Astrocyte of the cerebellum (primary cell): ENCODE results near the gene TFF1.

Experiments used
- DNase-seq: peaks from one replicate; pipeline ENCODE4 v3.0.0-alpha.2; 2011; ENCODE audit warnings: low read depth
- H3K4me3 ChIP-seq: 2 replicates; pipeline ENCODE4 v1.5.1; 2011; ENCODE audit warnings: mild to moderate bottlenecking, low read depth, low read length, moderate library complexity
- in situ Hi-C: cut with HindIII; loops from 2 replicates; pipeline ENCODE4 v1.10.0; 2017; ENCODE audit warnings: low sequenced_read_pairs
- TF ChIP-seq, protein P1 (sequence below): IDR thresholded peaks from 2 replicates; pipeline ENCODE4 v1.5.1; 2012; ENCODE audit warnings: low read length, low read depth, moderate library complexity, mild to moderate bottlenecking; ENCODE audit errors: missing control alignments

Gene TFF1

DNA sequence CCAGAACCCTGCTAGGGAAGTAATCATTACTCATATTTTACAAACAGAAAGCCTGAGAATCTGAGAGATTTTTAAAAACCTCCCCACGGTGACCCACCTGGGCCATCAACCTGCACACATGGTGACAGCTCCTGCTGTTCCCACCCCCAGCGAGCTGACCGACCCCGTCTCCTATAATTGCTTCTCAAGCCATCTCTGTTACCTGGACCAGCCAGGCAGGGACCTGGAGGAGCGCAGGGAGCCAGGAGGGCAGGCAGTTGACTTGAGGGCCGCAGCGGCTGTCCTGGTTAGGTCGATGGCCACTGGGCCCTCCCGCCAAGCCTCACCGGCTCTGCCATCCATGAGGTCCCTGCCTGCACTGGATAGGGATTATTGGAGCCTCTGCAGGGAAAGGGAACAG lies 23.2 kb downstream of the TFF1 start:
- in situ Hi-C loops = no loop called here
- no peak for DNase-seq

DNA sequence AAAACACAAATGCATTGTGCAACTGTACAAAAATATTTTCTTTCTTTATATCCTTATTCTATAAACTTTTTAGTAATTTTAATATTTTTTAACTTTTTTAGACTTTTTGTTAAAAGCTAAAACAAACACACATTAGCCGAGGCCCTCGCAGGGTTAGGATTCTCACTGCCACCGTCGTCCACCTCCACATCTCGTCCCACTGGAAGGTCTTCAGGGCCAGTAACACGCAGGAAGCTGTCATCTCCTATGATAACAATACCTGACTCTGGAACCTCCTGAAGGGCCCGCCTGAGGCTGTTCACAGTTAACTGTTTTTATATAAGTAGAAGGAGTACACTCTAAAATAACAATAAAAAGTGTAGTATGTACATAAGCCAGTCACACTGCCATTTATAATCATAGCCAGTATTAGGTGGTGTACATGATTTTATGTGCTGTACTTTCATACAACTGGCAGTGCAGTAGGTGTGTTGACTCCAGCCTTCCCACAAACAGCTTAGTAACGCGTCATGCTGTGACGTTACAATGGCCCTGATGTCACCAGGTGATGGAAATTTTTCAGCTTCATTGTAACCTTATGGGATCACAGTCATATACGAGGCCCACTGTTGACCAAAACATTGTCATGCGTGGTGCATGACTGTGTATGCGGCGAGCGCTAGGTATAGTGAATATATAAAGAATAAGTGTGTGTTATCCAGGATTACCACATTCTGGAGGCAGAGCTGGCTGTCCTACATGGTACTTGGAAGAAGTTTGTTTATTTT lies 24.4 kb downstream of the TFF1 start:
- TF ChIP-seq, protein P1, sequence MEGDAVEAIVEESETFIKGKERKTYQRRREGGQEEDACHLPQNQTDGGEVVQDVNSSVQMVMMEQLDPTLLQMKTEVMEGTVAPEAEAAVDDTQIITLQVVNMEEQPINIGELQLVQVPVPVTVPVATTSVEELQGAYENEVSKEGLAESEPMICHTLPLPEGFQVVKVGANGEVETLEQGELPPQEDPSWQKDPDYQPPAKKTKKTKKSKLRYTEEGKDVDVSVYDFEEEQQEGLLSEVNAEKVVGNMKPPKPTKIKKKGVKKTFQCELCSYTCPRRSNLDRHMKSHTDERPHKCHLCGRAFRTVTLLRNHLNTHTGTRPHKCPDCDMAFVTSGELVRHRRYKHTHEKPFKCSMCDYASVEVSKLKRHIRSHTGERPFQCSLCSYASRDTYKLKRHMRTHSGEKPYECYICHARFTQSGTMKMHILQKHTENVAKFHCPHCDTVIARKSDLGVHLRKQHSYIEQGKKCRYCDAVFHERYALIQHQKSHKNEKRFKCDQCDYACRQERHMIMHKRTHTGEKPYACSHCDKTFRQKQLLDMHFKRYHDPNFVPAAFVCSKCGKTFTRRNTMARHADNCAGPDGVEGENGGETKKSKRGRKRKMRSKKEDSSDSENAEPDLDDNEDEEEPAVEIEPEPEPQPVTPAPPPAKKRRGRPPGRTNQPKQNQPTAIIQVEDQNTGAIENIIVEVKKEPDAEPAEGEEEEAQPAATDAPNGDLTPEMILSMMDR = no peak
- H3K4me3 ChIP-seq = no peak overlapping the region
- no peak for DNase-seq
- in situ Hi-C loops = no loop called here

More for the DNA sequence above, 23.2 kb downstream of the TFF1 start:
- TF ChIP-seq, protein P1 = no peak
- H3K4me3 ChIP-seq = no peak overlapping the region

DNA sequence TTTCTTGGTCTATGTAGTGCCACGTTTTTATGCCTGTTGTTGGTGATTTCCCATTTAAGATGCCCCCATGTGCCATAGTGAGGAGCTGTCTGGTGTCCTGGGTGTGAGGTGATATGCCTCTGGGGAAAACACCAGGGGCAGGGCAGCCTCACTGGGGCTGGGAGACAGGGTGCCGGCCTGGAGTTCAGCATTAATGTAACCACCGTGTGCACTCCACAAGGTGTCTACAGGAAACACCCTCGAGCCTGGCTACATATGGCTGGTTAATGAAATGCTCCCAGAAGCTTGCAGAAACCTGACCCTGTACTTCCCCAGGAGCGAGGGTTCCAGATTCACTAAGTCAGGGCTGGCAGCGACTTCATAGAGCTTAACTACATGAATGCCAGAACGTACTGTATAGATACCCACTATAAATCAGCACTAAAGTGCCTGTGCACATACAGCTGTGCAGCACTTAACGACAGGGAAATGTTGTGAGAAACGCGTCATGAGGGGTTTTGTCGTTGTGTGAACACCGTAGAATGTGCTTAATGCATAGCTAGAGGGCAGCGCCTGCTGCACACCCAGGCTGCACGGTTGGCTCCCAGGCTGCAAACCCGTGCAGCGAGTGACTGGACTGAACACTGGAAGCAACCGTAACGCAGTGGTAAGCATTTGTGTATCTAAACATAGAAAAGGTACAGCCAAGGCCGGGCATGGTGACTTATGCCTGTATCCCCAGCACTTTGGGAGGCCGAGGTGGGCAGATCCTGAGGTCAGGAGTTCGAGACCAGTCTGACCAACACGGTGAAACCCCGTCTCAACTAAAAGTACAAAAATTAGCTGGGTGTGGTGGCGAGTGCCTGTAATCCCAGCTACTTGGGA lies 25.9 kb downstream of the TFF1 start:
- in situ Hi-C loops = no loop called here
- no peak for DNase-seq
- no peak overlapping the region for H3K4me3 ChIP-seq
- TF ChIP-seq, protein P1 = no peak

DNA sequence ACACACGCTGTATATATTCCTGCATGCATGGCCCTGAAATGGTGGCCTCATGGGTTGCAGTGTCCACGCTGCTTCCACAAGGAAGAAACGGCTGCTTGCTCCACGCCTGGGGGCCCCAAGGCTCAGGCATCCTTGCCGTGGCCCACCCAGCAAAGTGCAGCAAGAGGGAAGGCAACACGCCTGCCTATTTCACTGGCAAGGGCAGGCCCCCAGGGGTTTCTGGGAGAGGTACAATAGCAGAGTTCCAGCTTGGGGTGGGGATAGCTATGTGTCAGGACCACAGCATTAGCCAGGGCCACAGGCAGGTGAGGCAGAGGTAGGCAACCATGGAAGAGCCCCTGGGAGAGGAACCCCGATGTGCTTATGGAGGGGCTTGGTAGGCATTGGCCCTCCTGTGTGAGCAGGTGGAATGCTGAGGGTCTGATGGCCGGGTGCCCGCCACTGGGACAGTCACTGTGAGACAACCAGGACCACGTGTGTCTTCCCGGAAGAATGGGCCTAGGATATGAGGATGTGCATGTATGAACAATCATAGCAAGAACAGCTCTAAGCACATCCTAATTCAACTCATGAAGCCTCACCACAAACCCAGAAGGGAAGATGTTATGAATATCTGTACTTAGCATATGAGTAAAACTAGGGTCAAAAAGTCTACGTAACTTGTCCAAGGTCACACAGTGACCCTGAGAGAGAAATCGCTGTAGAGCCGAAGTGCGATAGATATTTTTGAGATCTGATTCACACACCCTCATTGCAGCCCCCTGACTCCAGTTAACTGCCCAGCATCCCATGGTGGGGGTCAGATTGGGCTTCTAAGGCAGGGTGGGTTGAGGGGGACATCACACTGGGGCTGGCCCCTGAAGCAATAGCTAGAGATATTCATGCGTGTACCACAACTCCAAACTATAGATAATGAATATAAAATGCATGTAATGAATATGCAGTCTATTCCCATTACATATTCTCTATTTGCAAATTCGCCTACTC lies 27.3 kb downstream of the TFF1 start:
- no peak overlapping the region for H3K4me3 ChIP-seq
- TF ChIP-seq, protein P1 = no peak
- in situ Hi-C loops = no loop called here
- no peak for DNase-seq

DNA sequence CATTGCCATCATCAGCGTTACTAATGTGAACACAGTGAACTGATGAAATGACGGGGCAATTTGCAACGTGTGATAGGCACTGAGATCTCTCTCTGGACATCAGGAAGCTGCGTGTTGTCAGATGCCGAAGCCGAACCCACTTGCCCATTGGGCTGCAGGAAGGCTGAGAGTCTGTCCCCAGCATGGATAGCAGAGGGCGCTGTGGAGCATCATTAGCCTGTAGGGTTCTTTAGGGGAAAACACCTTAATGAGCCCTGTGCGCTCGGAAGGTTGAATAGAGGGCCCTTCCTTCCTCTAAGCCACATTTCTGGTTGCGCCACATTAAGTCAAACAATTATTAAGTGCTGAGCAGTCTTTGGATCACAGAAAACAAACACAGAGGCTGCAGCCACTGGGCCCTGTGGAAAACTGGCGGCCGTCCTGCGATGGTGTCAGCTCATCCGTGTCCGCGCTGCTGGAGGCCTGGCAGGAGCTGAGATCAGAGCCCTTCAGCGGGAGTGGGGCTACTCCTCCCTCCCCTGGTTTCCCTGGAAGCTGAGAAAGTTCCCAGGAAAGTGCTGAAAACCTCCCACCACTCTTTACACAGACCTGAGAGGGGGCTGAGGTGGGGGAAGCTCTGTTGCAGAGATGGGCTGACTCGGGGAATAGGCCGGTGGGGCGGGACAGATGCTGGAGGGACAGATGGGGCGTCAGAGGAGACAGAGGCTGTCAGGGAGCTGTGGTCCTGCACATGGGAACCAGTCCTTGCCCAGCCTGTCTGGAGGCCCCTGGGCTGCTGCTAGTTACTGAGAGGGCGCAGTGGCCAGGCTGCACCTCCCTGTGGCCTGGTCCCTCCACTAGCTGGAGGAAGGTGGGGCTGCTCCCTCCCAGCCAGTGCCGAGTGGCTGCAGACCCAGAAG lies 28.3 kb downstream of the TFF1 start:
- DNase-seq = peak; percentile 24
- TF ChIP-seq, protein P1 = peak; percentile 70
- in situ Hi-C loops = no loop called here

More for the DNA sequence above, 28.3 kb downstream of the TFF1 start:
- H3K4me3 ChIP-seq = no peak overlapping the region
